ENCODE measurements around the gene SUPT20HL2. TPM values are rescaled to one million over a fixed set of nuclear protein-coding genes. Genes with fewer than 3 reads are reported as not detected.

SUPT20HL2 gene
- total and polyA plus RNA-seq, 2 donors (not counting 1 experiment from before 2014, with no cell fraction given), result not detected

- H3K9ac ChIP-seq (ENCODE audit: low read length), result no peak overlapping the region
- no peak for TF ChIP-seq EZH2 (IDR thresholded peaks at IDR 0.05; ENCODE audit: borderline replicate concordance, insufficient read depth, low read depth, low read length, poor library complexity, severe bottlenecking)
- TF ChIP-seq, protein P1, sequence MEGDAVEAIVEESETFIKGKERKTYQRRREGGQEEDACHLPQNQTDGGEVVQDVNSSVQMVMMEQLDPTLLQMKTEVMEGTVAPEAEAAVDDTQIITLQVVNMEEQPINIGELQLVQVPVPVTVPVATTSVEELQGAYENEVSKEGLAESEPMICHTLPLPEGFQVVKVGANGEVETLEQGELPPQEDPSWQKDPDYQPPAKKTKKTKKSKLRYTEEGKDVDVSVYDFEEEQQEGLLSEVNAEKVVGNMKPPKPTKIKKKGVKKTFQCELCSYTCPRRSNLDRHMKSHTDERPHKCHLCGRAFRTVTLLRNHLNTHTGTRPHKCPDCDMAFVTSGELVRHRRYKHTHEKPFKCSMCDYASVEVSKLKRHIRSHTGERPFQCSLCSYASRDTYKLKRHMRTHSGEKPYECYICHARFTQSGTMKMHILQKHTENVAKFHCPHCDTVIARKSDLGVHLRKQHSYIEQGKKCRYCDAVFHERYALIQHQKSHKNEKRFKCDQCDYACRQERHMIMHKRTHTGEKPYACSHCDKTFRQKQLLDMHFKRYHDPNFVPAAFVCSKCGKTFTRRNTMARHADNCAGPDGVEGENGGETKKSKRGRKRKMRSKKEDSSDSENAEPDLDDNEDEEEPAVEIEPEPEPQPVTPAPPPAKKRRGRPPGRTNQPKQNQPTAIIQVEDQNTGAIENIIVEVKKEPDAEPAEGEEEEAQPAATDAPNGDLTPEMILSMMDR (IDR thresholded peaks at IDR 0.05), result no peak
- ChIA-PET POLR2A (no interaction called here), CTCF (no interaction called here)
- no peak overlapping the region for H3K4me3 ChIP-seq (ENCODE audit: control extremely low read depth in 1 of 5, extremely low read depth in 1 of 5, insufficient read depth in 1 of 5, low read depth in 2 of 5, low read length in 4 of 5)
- H3K27ac ChIP-seq (ENCODE audit: low read length in 2 of 2), result no peak overlapping the region
- H3K27me3 ChIP-seq (replicated peaks in 1 of 4; ENCODE audit: control extremely low read depth in 1 of 4, control insufficient read depth in 3 of 4, insufficient read depth in 4 of 4, low read length in 3 of 4), result no peaks in the 10 kb centered on the region
- no peak overlapping the region for H3K4me2 ChIP-seq (replicated peaks; ENCODE audit: low read depth, low read length, poor library complexity, severe bottlenecking)
- H3K4me1 ChIP-seq (ENCODE audit: control insufficient read depth in 2 of 2, insufficient read depth in 2 of 2, low read length in 2 of 2), result peaks cover 0 to 5% of the 10 kb centered on the region in 2 donors
- H3K36me3 ChIP-seq (replicated peaks in 1 of 2; ENCODE audit: control extremely low read depth in 1 of 2, control insufficient read depth in 1 of 2, extremely low read depth in 1 of 2, insufficient read depth in 2 of 2, low read length in 1 of 2), result no peaks in the 10 kb centered on the region
- H3K27me3 Mint-ChIP-seq, result peaks cover 14% of the 10 kb centered on the region
- H3K4me1 Mint-ChIP-seq, result peaks cover 4% of the 10 kb centered on the region
- no peak overlapping the region for H2AFZ ChIP-seq (ENCODE audit: insufficient read depth, low read depth, low read length, poor library complexity, severe bottlenecking)
- DNase-seq (no peak), ATAC-seq (ENCODE audit: low read depth) (no peak)
- WGBS (ENCODE audit: insufficient coverage), result 44% methylated on average over 3 of the region's 12 CpGs
- no peaks in the 10 kb centered on the region for H3K79me2 ChIP-seq (ENCODE audit: control insufficient read depth, insufficient read depth, low read length)
- H3K9me3 Mint-ChIP-seq (ENCODE audit: insufficient read depth), result no peaks in the 10 kb centered on the region
- no peak overlapping the region for H3K27ac Mint-ChIP-seq
- H3K4me3 Mint-ChIP-seq, result no peak overlapping the region
- no peaks in the 10 kb centered on the region for H4K20me1 ChIP-seq (ENCODE audit: control insufficient read depth, insufficient read depth, low read length, poor library complexity, severe bottlenecking)
- intact Hi-C loops (cut with micrococcal nuclease), result no loop called here
- H3K9me3 ChIP-seq (ENCODE audit: control extremely low read depth in 1 of 3, control insufficient read depth in 2 of 3, insufficient read depth in 1 of 3, low read length in 2 of 3), result no peaks in the 10 kb centered on the region
Observed at GRCh38 chrX:24282381-24283126, 31.3 kb downstream of the SUPT20HL2 start.

GRCh38 chrX:24277405-24277804, 36.5 kb downstream of the SUPT20HL2 start:
- H4K20me1 ChIP-seq (ENCODE audit: control insufficient read depth, insufficient read depth, low read length, poor library complexity, severe bottlenecking), result no peaks in the 10 kb centered on the region
- 100% methylated on average over 1 of the region's 5 CpGs for WGBS (ENCODE audit: insufficient coverage)
- Mint-ChIP-seq H3K4me3 (no peak overlapping the region), H3K4me1 (peaks cover 4% of the 10 kb centered on the region), H3K9me3 (ENCODE audit: insufficient read depth) (no peaks in the 10 kb centered on the region), H3K27me3 (peaks cover 15% of the 10 kb centered on the region), H3K27ac (no peak overlapping the region)
- no peak overlapping the region for H3K4me2 ChIP-seq (replicated peaks; ENCODE audit: low read depth, low read length, poor library complexity, severe bottlenecking)
- intact Hi-C loops (cut with micrococcal nuclease), result no loop called here
- no peak for DNase-seq
- no peak overlapping the region for H3K4me3 ChIP-seq (ENCODE audit: control extremely low read depth in 1 of 5, extremely low read depth in 1 of 5, insufficient read depth in 1 of 5, low read depth in 2 of 5, low read length in 4 of 5)
- H3K9ac ChIP-seq (ENCODE audit: low read length), result no peak overlapping the region
- H3K27me3 ChIP-seq (replicated peaks in 1 of 4; ENCODE audit: control extremely low read depth in 1 of 4, control insufficient read depth in 3 of 4, insufficient read depth in 4 of 4, low read length in 3 of 4), result no peaks in the 10 kb centered on the region
- ChIA-PET POLR2A (no interaction called here), CTCF (no interaction called here)
- no peaks in the 10 kb centered on the region for H3K79me2 ChIP-seq (ENCODE audit: control insufficient read depth, insufficient read depth, low read length)
- H3K36me3 ChIP-seq (replicated peaks in 1 of 2; ENCODE audit: control extremely low read depth in 1 of 2, control insufficient read depth in 1 of 2, extremely low read depth in 1 of 2, insufficient read depth in 2 of 2, low read length in 1 of 2), result no peaks in the 10 kb centered on the region
- H3K4me1 ChIP-seq (ENCODE audit: control insufficient read depth in 2 of 2, insufficient read depth in 2 of 2, low read length in 2 of 2), result peaks cover 0 to under 1% of the 10 kb centered on the region in 2 donors
- no peaks in the 10 kb centered on the region for H3K9me3 ChIP-seq (ENCODE audit: control extremely low read depth in 1 of 3, control insufficient read depth in 2 of 3, insufficient read depth in 1 of 3, low read length in 2 of 3)
- no peak overlapping the region for H3K27ac ChIP-seq (ENCODE audit: low read length in 2 of 2)
- H2AFZ ChIP-seq (ENCODE audit: insufficient read depth, low read depth, low read length, poor library complexity, severe bottlenecking), result no peak overlapping the region
- ATAC-seq (ENCODE audit: low read depth), result no peak
- no peak for TF ChIP-seq EZH2 (IDR thresholded peaks at IDR 0.05; ENCODE audit: borderline replicate concordance, insufficient read depth, low read depth, low read length, poor library complexity, severe bottlenecking)
- TF ChIP-seq, protein P1 (IDR thresholded peaks at IDR 0.05), result no peak
